HCT116 (cell line): ENCODE measurements around the gene PXDN. TPM values are rescaled to one million over a fixed set of nuclear protein-coding genes. Genes with fewer than 3 reads are reported as not detected.

Experiments
- ATAC-seq: fragments of 200-7000 bp; cut with Tn5 transposase; 2 replicates; pipeline ENCODE4 v1.9.1; 2020; ENCODE audit warnings: mild to moderate bottlenecking, moderate library complexity
- BruUV-seq: library from RNA; stranded (reverse); fragments of 400-500 nt; replicated peaks from 2 replicates; lab custom pipeline; 2021; lab: Mats Ljungman, UMichigan
- CTCF ChIA-PET: fragments of 300-600 bp; sonication (Branson Sonifier 250); formaldehyde crosslinking; loops from one replicate; lab custom pipeline; 2021; ENCODE audit warnings: antibody characterized with exemption; lab: Charles Lee
- POLR2A ChIA-PET: fragments of 300-600, 350-600 bp; sonication (Branson Sonifier 250); formaldehyde crosslinking; loops from one replicate; lab custom pipeline; 2021; ENCODE audit warnings: antibody characterized with exemption; lab: Charles Lee
- RAD21 ChIA-PET, 2 experiments: fragments of 300-600 bp; sonication (Branson Sonifier 250); formaldehyde crosslinking; loops; one replicate each; lab custom pipeline; 2023; ENCODE audit warnings: low total read pairs in 2 of 2; ENCODE audit not compliant: uncharacterized antibody in 2 of 2, unreplicated experiment in 2 of 2, low non-redundant PET in 1 of 2; lab: Charles Lee
- DNase-seq: peaks from one replicate; pipeline ENCODE4 v3.0.0-alpha.2; 2010; ENCODE audit warnings: low read depth, low spot score
- H2AFZ ChIP-seq: fragments of 200-600 bp; shearing (Covaris generic), sonication (generic); 2 replicates; pipeline ENCODE4 v1.6.1; 2017; ENCODE audit warnings: low read depth, mixed run types, mixed read lengths, antibody characterized with exemption, low read length; ENCODE audit not compliant: poor library complexity, severe bottlenecking
- H3K27ac ChIP-seq: 2 replicates; pipeline ENCODE4 v1.5.1; 2012; ENCODE audit warnings: low read depth, low read length
- H3K27me3 ChIP-seq: fragments of 200-600 bp; sonication (generic); 2 replicates; pipeline ENCODE4 v1.6.1; 2016; ENCODE audit warnings: mixed run types, low read length, mixed read lengths; ENCODE audit not compliant: insufficient read depth
- H3K36me3 ChIP-seq, 2 experiments: fragments of 200-500 bp in 1 of 2; fragments of 200-600 bp in 1 of 2; sonication (Bioruptor generic) in 1 of 2; sonication (generic) in 1 of 2; 2 replicates each; pipeline versions ENCODE4 v1.5.1 to v1.6.1; 2014 to 2016; ENCODE audit warnings: low read length in 2 of 2, inconsistent platforms in 1 of 2, mixed read lengths in 1 of 2, mixed run types in 1 of 2; ENCODE audit not compliant: insufficient read depth in 2 of 2, control insufficient read depth in 1 of 2
- H3K4me1 ChIP-seq, 2 experiments: fragments of 200-600 bp in 1 of 2; sonication (generic) in 1 of 2; 2 replicates each; pipeline versions ENCODE4 v1.5.1 to v1.6.1; 2012 to 2017; ENCODE audit warnings: low read length in 2 of 2, inconsistent platforms in 1 of 2, mild to moderate bottlenecking in 1 of 2, mixed read lengths in 1 of 2, mixed run types in 1 of 2, moderate library complexity in 1 of 2; ENCODE audit not compliant: insufficient read depth in 2 of 2, control insufficient read depth in 1 of 2
- H3K4me2 ChIP-seq: fragments of 200-600 bp; sonication (generic); 2 replicates; pipeline ENCODE4 v1.6.1; 2017; ENCODE audit warnings: mixed run types, low read length, mixed read lengths
- H3K4me3 ChIP-seq, 2 experiments: fragments of 200-600 bp in 1 of 2; sonication (generic) in 1 of 2; replicated peaks in 1 of 2; 2 replicates each; pipeline ENCODE4 v1.5.1; 2011 to 2016; ENCODE audit warnings: low read length in 2 of 2, control low read depth in 1 of 2, low read depth in 1 of 2, mild to moderate bottlenecking in 1 of 2, mixed read lengths in 1 of 2, mixed run types in 1 of 2
- H3K79me2 ChIP-seq: fragments of 200-600 bp; sonication (generic); 2 replicates; pipeline ENCODE4 v1.6.1; 2017; ENCODE audit warnings: mild to moderate bottlenecking, mixed run types, low read length, moderate library complexity, mixed read lengths; ENCODE audit not compliant: insufficient read depth
- H3K9ac ChIP-seq: fragments of 200-600 bp; sonication (generic); 2 replicates; pipeline ENCODE4 v1.6.1; 2016; ENCODE audit warnings: low read length, mixed read lengths
- H3K9me2 ChIP-seq: fragments of 200-600 bp; sonication (generic), shearing (Covaris generic); 2 replicates; pipeline ENCODE4 v1.6.1; 2017; ENCODE audit warnings: mixed run types, mild to moderate bottlenecking, moderate library complexity; ENCODE audit not compliant: insufficient read depth
- H3K9me3 ChIP-seq, 2 experiments: fragments of 200-500 bp in 1 of 2; fragments of 200-600 bp in 1 of 2; sonication (Bioruptor generic) in 1 of 2; sonication (generic) in 1 of 2; 2 replicates each; pipeline ENCODE4 v1.6.1; 2014 to 2017; ENCODE audit warnings: low read length in 2 of 2, mixed read lengths in 2 of 2, inconsistent platforms in 1 of 2, low read depth in 1 of 2, mild to moderate bottlenecking in 1 of 2, mixed run types in 1 of 2, moderate library complexity in 1 of 2; ENCODE audit not compliant: control insufficient read depth in 1 of 2, insufficient read depth in 1 of 2
- H4K20me1 ChIP-seq: fragments of 200-600 bp; sonication (generic), shearing (Covaris generic); 2 replicates; pipeline ENCODE4 v1.6.1; 2017; ENCODE audit warnings: mixed run types, mild to moderate bottlenecking, moderate library complexity; ENCODE audit not compliant: insufficient read depth
- ATF3 ChIP-seq: IDR thresholded peaks from 2 replicates; pipeline ENCODE4 v1.6.1; 2012
- CBX3 ChIP-seq: IDR thresholded peaks from 2 replicates; pipeline ENCODE4 v1.6.1; 2012; ENCODE audit warnings: low read depth
- CEBPB ChIP-seq: IDR thresholded peaks from 2 replicates; pipeline ENCODE4 v1.6.1; 2012; ENCODE audit warnings: low read depth
- EGR1 ChIP-seq: IDR thresholded peaks from 2 replicates; pipeline ENCODE4 v1.6.1; 2012; ENCODE audit warnings: low read depth
- ELF1 ChIP-seq: IDR thresholded peaks from 2 replicates; pipeline ENCODE4 v1.6.1; 2012; ENCODE audit warnings: low read depth, borderline replicate concordance
- EZH2 ChIP-seq: fragments of 200-600 bp; sonication (generic); IDR thresholded peaks from 2 replicates; pipeline ENCODE4 v1.6.1; 2017; ENCODE audit warnings: antibody characterized with exemption, mixed run types
- EZH2phosphoT487 ChIP-seq: fragments of 200-600 bp; IDR thresholded peaks from 2 replicates; pipeline ENCODE4 v1.6.1; 2018; ENCODE audit warnings: antibody characterized with exemption, borderline replicate concordance
- FOSL1 ChIP-seq: IDR thresholded peaks from 2 replicates; pipeline ENCODE4 v1.6.1; 2012; ENCODE audit warnings: low read depth
- JUND ChIP-seq: IDR thresholded peaks from 2 replicates; pipeline ENCODE4 v1.6.1; 2012
- POLR2A ChIP-seq: IDR thresholded peaks from 2 replicates; pipeline ENCODE4 v1.7.0; 2011; ENCODE audit warnings: borderline replicate concordance; ENCODE audit not compliant: insufficient read depth, insufficient read length; ENCODE audit errors: extremely low read depth
- POLR2AphosphoS5 ChIP-seq: IDR thresholded peaks from 2 replicates; pipeline ENCODE4 v1.6.1; 2011; ENCODE audit warnings: mild to moderate bottlenecking, low read depth, low read length, moderate library complexity
- RAD21 ChIP-seq: IDR thresholded peaks from 2 replicates; pipeline ENCODE4 v1.6.1; 2012; ENCODE audit warnings: low read depth, mild to moderate bottlenecking
- SIN3A ChIP-seq: IDR thresholded peaks from 2 replicates; pipeline ENCODE4 v1.6.1; 2012; ENCODE audit warnings: low read depth
- SP1 ChIP-seq: IDR thresholded peaks from 2 replicates; pipeline ENCODE4 v1.6.1; 2012; ENCODE audit warnings: low read depth
- SRF ChIP-seq: IDR thresholded peaks from 2 replicates; pipeline ENCODE4 v1.6.1; 2012; ENCODE audit warnings: low read depth
- YY1 ChIP-seq: IDR thresholded peaks from 2 replicates; pipeline ENCODE4 v1.6.1; 2011; ENCODE audit warnings: low read length, low read depth, moderate library complexity, mild to moderate bottlenecking; ENCODE audit not compliant: insufficient replicate concordance; ENCODE audit errors: extremely low read depth
- ZNF274 ChIP-seq: fragments of 200-500 bp; sonication (Bioruptor generic); IDR thresholded peaks from 2 replicates; pipeline ENCODE4 v1.6.1; 2014; ENCODE audit warnings: mild to moderate bottlenecking, low read depth, low read length, inconsistent platforms
- intact Hi-C: fragments of 100-400 bp; cut with micrococcal nuclease; formaldehyde crosslinking; loops from 2 replicates; pipeline ENCODE4 v1.10.0; 2022
- total RNA-seq: library from RNA; stranded (reverse); gene quantifications from one replicate; pipeline ENCODE4 v1.2.1, GENCODE V29; 2021; ENCODE audit not compliant: unreplicated experiment
- TF ChIP-seq, protein P1 (sequence below): IDR thresholded peaks from 2 replicates; pipeline ENCODE4 v1.6.1; 2012
- TF ChIP-seq, protein P2 (sequence below): IDR thresholded peaks from 2 replicates; pipeline ENCODE4 v1.6.1; 2011; ENCODE audit warnings: mild to moderate bottlenecking, low read length, moderate library complexity; ENCODE audit not compliant: insufficient replicate concordance; ENCODE audit errors: extremely low read depth
- TF ChIP-seq, protein P3 (sequence below): IDR thresholded peaks from 2 replicates; pipeline ENCODE4 v1.6.1; 2012; ENCODE audit warnings: low read depth

PXDN gene
- total RNA-seq, 1 experiment from 2014 or later: 10.7 TPM

GRCh38 chr2:1727101-1727771, 17.1 kb downstream of the PXDN start (continued):
- TF ChIP-seq ZNF274: no peak
- no peak for TF ChIP-seq CBX3
- TF ChIP-seq, protein P1, sequence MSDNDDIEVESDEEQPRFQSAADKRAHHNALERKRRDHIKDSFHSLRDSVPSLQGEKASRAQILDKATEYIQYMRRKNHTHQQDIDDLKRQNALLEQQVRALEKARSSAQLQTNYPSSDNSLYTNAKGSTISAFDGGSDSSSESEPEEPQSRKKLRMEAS: no peak
- no peak for TF ChIP-seq JUND
- no peak for TF ChIP-seq RAD21
- TF ChIP-seq SRF: no peak
- TF ChIP-seq SIN3A: no peak
- no peak for TF ChIP-seq POLR2AphosphoS5
- no peak for TF ChIP-seq EGR1
- no peak for TF ChIP-seq EZH2
- TF ChIP-seq, all 23 proteins: peak for 0

- Histone ChIP-seq H3K4me3 (no peak overlapping the region), H3K9me2 (no peaks in the 10 kb centered on the region), H3K36me3 (no peaks in the 10 kb centered on the region), H3K27ac (no peak overlapping the region), H3K9me3 (no peaks in the 10 kb centered on the region), H3K4me1 (no peaks in the 10 kb centered on the region), H3K27me3 (no peaks in the 10 kb centered on the region), H3K9ac (no peak overlapping the region), H4K20me1 (no peaks in the 10 kb centered on the region), H3K79me2 (no peaks in the 10 kb centered on the region), H2AFZ (no peak overlapping the region), H3K4me2 (no peak overlapping the region)
- POLR2A ChIA-PET: no interaction called here
- ATAC-seq (no peak), DNase-seq (no peak)
- RAD21 ChIA-PET: no interaction called here
- intact Hi-C loops: no loop called here
- CTCF ChIA-PET: no interaction called here
- no TSS peak for BruUV-seq
- TF ChIP-seq, protein P2, sequence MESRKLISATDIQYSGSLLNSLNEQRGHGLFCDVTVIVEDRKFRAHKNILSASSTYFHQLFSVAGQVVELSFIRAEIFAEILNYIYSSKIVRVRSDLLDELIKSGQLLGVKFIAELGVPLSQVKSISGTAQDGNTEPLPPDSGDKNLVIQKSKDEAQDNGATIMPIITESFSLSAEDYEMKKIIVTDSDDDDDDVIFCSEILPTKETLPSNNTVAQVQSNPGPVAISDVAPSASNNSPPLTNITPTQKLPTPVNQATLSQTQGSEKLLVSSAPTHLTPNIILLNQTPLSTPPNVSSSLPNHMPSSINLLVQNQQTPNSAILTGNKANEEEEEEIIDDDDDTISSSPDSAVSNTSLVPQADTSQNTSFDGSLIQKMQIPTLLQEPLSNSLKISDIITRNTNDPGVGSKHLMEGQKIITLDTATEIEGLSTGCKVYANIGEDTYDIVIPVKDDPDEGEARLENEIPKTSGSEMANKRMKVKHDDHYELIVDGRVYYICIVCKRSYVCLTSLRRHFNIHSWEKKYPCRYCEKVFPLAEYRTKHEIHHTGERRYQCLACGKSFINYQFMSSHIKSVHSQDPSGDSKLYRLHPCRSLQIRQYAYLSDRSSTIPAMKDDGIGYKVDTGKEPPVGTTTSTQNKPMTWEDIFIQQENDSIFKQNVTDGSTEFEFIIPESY: no peak
- TF ChIP-seq SIN3A (no peak), POLR2A (no peak), YY1 (no peak), SP1 (no peak), POLR2AphosphoS5 (no peak), FOSL1 (no peak), ELF1 (no peak), CEBPB (no peak), JUND (no peak), CBX3 (no peak), EZH2phosphoT487 (no peak), RAD21 (no peak), EGR1 (no peak), ATF3 (no peak)
- TF ChIP-seq, protein P1: no peak
- TF ChIP-seq, protein P3, sequence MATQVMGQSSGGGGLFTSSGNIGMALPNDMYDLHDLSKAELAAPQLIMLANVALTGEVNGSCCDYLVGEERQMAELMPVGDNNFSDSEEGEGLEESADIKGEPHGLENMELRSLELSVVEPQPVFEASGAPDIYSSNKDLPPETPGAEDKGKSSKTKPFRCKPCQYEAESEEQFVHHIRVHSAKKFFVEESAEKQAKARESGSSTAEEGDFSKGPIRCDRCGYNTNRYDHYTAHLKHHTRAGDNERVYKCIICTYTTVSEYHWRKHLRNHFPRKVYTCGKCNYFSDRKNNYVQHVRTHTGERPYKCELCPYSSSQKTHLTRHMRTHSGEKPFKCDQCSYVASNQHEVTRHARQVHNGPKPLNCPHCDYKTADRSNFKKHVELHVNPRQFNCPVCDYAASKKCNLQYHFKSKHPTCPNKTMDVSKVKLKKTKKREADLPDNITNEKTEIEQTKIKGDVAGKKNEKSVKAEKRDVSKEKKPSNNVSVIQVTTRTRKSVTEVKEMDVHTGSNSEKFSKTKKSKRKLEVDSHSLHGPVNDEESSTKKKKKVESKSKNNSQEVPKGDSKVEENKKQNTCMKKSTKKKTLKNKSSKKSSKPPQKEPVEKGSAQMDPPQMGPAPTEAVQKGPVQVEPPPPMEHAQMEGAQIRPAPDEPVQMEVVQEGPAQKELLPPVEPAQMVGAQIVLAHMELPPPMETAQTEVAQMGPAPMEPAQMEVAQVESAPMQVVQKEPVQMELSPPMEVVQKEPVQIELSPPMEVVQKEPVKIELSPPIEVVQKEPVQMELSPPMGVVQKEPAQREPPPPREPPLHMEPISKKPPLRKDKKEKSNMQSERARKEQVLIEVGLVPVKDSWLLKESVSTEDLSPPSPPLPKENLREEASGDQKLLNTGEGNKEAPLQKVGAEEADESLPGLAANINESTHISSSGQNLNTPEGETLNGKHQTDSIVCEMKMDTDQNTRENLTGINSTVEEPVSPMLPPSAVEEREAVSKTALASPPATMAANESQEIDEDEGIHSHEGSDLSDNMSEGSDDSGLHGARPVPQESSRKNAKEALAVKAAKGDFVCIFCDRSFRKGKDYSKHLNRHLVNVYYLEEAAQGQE: no peak
Observed at GRCh38 chr2:1726558-1726957, 17.8 kb downstream of the PXDN start.
